Measurements from ENCODE around the gene DCANP1.

Gene DCANP1

GRCh38 chr5:135395451-135395850 is 51.7 kb downstream of the DCANP1 start:
- H3K4me3 ChIP-seq (replicated peaks; ENCODE audit: low read depth, low read length) = no peak overlapping the region
- no peak for DNase-seq (ENCODE audit: extremely low read depth, low read depth)
- TF ChIP-seq, protein P1, sequence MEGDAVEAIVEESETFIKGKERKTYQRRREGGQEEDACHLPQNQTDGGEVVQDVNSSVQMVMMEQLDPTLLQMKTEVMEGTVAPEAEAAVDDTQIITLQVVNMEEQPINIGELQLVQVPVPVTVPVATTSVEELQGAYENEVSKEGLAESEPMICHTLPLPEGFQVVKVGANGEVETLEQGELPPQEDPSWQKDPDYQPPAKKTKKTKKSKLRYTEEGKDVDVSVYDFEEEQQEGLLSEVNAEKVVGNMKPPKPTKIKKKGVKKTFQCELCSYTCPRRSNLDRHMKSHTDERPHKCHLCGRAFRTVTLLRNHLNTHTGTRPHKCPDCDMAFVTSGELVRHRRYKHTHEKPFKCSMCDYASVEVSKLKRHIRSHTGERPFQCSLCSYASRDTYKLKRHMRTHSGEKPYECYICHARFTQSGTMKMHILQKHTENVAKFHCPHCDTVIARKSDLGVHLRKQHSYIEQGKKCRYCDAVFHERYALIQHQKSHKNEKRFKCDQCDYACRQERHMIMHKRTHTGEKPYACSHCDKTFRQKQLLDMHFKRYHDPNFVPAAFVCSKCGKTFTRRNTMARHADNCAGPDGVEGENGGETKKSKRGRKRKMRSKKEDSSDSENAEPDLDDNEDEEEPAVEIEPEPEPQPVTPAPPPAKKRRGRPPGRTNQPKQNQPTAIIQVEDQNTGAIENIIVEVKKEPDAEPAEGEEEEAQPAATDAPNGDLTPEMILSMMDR (IDR thresholded peaks at IDR 0.05; ENCODE audit: low read depth, low read length, missing control alignments) = no peak

All from HFF-Myc (cell line).